ENCODE results near the gene APOD.

APOD gene

DNA sequence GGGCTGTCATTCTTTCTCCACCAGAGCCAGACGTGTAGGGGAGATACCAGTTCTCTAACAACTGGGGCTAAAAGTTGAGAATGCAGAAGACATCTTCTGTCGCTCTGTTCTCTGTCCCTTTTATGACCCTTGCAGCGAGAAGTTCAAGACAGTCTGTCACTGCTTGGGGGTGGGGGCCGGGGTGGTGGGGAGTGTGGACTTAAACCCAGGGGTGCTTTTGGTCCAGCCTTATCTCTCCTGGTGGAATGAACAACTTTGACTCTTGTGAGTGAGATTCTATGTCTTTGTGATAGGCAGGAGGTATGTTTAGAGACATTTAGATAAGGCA lies 767 bp upstream of the APOD start:
- no peak for DNase-seq

DNA sequence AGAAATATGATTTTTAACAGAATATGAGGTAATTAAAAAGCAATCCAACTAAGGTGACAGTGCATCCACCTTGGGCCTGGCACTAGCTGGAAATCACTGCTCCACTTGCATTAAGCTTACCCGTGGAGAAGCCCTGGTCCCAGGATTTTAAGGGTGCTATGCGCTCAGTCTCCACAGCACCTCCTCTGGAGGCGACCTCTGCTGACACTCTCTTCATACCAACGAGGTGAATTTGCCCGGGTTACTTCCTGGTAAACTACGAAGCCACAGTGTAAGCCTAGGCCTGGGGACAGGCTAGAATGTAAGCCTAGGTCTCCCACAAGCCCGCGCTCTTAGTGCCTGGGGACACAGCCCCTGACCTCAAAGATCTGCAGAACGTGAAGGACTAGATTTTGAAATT lies 793 bp downstream of the APOD start:
- DNase-seq, result no peak

DNA sequence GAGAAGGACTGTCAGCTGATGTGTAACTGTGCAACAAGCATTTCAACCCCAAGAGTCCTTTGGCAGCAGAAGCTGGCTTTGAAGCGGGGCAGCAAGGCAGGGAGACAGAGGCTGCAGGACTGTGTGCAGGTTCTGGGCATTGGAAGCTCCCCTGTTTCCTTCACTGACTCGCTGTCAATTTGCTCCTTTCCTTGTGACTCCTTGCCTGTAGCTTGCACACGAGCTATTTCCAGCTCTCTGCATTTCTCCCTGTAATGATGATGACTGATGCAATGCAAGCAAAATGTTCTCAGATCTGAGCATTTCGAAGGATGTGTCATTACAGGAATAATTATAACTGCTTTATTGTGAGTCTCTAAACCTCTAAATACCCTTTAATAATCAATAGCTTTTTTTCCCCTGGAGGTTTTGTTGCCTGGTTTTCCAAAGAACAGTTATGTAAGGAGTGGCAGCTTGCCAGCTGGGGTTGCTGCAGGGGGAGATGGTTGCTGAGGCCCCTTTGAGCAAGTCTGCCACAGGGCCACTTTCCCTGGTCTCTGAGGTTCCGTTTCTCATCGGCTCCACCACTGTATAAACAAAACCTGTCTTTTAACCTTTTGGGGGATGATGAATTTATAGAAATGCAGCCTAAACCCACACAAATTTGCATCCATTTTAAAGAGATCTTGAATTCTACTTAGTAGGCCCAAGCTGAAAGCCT lies 2.8 kb downstream of the APOD start:
- DNase-seq, result no peak

GRCh38 chr3:195579281-195579680 lies 4.5 kb downstream of the APOD start:
- DNase-seq, result no peak

GRCh38 chr3:195578565-195578964 lies 5.2 kb downstream of the APOD start:
- DNase-seq, result no peak

DNA sequence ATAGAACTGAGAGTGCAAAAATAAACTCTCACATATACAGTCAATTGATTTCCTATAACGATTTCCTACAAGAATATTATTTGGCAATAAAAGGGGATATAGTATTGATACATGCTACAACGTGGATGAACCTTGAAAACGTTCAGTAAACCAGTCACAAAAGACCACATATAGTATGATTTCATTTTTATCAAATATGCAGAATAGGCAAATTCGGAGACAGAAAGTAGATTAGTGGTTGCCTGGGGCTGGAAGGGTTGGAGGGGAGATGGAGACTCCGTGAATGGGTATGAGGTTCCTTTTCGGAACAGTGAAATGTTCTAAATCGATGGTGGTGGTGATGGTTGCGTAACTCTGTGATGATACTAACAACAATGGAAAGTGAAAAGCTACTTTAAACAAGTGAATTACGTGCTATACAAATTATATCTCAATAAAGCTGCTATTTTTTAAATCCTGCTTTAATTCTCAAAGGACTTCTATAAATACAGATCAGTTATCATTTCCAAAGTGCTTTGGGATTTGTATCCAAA lies 6.0 kb downstream of the APOD start:
- DNase-seq, result no peak

GRCh38 chr3:195574497-195575304 lies 9.0 kb downstream of the APOD start:
- no peak for DNase-seq

- no peak for DNase-seq
Measured at GRCh38 chr3:195573611-195574496, 9.9 kb downstream of the APOD start.

- no peak for DNase-seq
Measured at GRCh38 chr3:195571361-195571760, 12.4 kb downstream of the APOD start.

GRCh38 chr3:195570912-195571311 lies 12.8 kb downstream of the APOD start:
- no peak for DNase-seq

GRCh38 chr3:195570344-195570743 lies 13.4 kb downstream of the APOD start:
- DNase-seq, result peak; percentile 9

GRCh38 chr3:195568630-195569029 lies 15.1 kb downstream of the APOD start:
- DNase-seq, result no peak

DNA sequence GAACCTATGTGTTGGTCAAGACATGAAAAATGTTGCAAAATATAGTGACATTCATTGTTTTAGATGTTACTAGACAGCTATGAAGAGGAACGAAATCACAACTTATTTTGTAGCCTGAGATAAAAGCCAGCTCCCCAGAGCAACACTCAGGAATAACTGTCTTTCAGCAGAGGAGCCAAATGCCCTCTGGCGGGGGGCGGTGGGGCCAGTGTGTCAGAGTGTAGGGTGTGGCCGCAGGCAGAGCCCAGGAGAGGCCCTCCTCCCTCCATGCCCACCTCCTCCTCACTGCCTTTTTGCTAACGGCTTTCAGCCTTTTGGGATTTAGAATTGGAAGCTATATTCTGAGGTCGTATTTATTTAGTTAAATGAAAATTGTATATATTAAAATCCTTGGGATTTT lies 16.9 kb downstream of the APOD start:
- DNase-seq, result no peak

GRCh38 chr3:195565716-195566115 lies 18.0 kb downstream of the APOD start:
- no peak for DNase-seq

GRCh38 chr3:195563317-195563716 lies 20.4 kb downstream of the APOD start:
- DNase-seq, result no peak

GRCh38 chr3:195559723-195560409 lies 23.9 kb downstream of the APOD start:
- no peak for DNase-seq

DNA sequence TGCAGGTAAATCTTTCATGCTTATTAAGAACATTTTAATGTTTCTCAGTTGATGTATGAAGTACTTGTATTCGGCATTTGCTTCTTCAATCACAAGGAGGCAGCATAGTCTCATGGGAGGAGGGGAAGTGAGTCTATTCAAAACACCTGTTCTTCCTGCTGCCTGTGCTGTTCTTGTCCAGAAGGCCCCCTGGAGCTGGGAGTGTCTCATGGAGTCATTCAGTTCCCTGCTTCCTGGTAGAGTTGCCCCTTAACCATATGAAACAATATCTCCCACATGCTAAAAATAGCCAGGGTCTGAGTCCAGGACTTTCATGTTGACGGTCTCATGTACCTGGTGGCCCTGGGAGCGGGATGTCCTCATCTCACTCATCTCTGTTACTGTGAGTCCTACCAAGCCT lies 25.1 kb downstream of the APOD start:
- no peak for DNase-seq

- no peak for DNase-seq
Measured at GRCh38 chr3:195557322-195557721, 26.4 kb downstream of the APOD start.

GRCh38 chr3:195556390-195556789 lies 27.4 kb downstream of the APOD start:
- no peak for DNase-seq

DNA sequence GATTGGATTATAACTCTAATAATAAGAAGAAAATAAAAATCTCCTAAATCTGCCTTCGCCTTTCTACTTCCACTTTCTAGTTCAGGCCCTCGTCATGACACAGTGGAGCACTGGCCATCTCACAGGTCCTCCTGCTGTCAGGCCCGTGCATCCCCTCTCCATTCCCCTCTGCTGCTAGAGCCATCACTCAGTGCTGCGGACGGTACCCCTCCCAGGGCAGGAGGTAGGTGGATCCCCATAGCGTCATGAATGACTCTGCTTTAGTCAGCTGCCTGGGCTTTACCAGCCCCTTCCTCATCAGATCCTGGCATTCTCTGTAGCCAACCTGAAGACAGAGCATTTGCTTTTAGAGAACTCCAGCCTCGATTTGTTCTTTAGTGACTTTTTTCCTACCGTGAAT lies 28.6 kb downstream of the APOD start:
- no peak for DNase-seq

DNA sequence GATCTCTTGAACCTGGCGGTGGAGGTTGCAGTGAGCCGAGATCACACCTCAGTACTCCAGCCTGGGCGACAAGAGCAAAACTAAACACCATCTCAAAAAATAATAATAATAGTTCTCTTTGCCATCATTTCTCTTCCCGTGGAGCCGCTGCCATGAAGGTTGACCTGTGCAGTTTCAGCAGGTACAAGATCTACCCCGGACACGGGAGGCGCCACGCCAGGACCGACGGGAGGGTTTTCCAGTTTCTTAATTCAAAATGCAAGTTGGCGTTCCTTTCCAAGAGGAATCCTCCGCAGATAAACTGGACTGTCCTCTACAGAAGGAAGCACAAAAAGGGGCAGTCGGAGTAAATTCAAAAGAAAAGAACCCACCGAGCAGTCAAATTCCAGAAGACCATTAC lies 29.3 kb downstream of the APOD start:
- no peak for DNase-seq

- no peak for DNase-seq
Measured at GRCh38 chr3:195553268-195553667, 30.5 kb downstream of the APOD start.

Measured in GDM1 (cell line).